Stimulated activated CD4-positive, alpha-beta T cell treated with anti-CD3 and anti-CD28 coated beads, TNF-alpha, amount 100 ng/mL, for 1 hour (primary cell): ENCODE data around the gene SLC38A8.

ENCODE experiments used
- DNase-seq, 3 donors: peaks; one replicate each; pipeline ENCODE4 v3.0.0-alpha.2; 2020; ENCODE audit warnings: low read depth in 3 of 3, low spot score in 1 of 3

Gene SLC38A8

GRCh38 chr16:83973077-83973476 lies 69.5 kb downstream of the SLC38A8 start:
- DNase-seq = no peak

- DNase-seq = no peak
These were observed 70.2 kb downstream of the SLC38A8 start for GRCh38 chr16:83972256-83973008.

GRCh38 chr16:83971165-83972130 lies 71.1 kb downstream of the SLC38A8 start:
- DNase-seq = no peak

- no peak for DNase-seq
These were observed 72.2 kb downstream of the SLC38A8 start for GRCh38 chr16:83970430-83970815.

- DNase-seq = no peak
These were observed 72.7 kb downstream of the SLC38A8 start for GRCh38 chr16:83969771-83970429.

GRCh38 chr16:83968891-83969649 lies 73.5 kb downstream of the SLC38A8 start:
- no peak for DNase-seq

GRCh38 chr16:83968306-83968851 lies 74.2 kb downstream of the SLC38A8 start:
- no peak for DNase-seq

- DNase-seq = no peak
These were observed 74.7 kb downstream of the SLC38A8 start, which contains the start of gene NECAB2 for GRCh38 chr16:83967838-83968305. Gene NECAB2 (plus strand): TSS chr16:83968244. CDS start chr16:83968649, 405 bp downstream.

GRCh38 chr16:83967091-83967490 lies 75.5 kb downstream of the SLC38A8 start:
- no peak for DNase-seq

- DNase-seq = no peak
These were observed 76.4 kb downstream of the SLC38A8 start for GRCh38 chr16:83966153-83966696.

GRCh38 chr16:83965444-83966152 lies 77.0 kb downstream of the SLC38A8 start:
- DNase-seq = no peak

- no peak for DNase-seq
These were observed 77.7 kb downstream of the SLC38A8 start for GRCh38 chr16:83964684-83965443.

- no peak for DNase-seq
These were observed 79.1 kb downstream of the SLC38A8 start for GRCh38 chr16:83963277-83964119.

GRCh38 chr16:83961591-83961990 lies 81.0 kb downstream of the SLC38A8 start:
- DNase-seq = no peak

GRCh38 chr16:83960521-83961249 lies 81.9 kb downstream of the SLC38A8 start:
- no peak for DNase-seq
